H9 (cell line): ENCODE measurements around the gene BEGAIN. TPM values are rescaled to one million over a fixed set of nuclear protein-coding genes. Genes with fewer than 3 reads are reported as not detected.

Experiments used
- DNase-seq: peaks from one replicate; pipeline ENCODE4 v3.0.0-alpha.2; 2017
- H2AFZ ChIP-seq: one replicate; pipeline ENCODE4 v1.6.1; 2013; ENCODE audit warnings: mild to moderate bottlenecking, low read length, control low read depth, moderate library complexity
- H2AK5ac ChIP-seq: 2 replicates; pipeline ENCODE4 v1.6.1; 2013; ENCODE audit warnings: low read length, control low read depth, mixed read lengths; ENCODE audit not compliant: insufficient read length
- H2BK120ac ChIP-seq: one replicate; pipeline ENCODE4 v1.6.1; 2013; ENCODE audit warnings: low read depth, mild to moderate bottlenecking, low read length, control low read depth, inconsistent platforms; ENCODE audit not compliant: poor library complexity, severe bottlenecking
- H2BK12ac ChIP-seq: 2 replicates; pipeline ENCODE4 v1.6.1; 2013; ENCODE audit warnings: low read length, control low read depth, mixed read lengths, low read depth; ENCODE audit not compliant: insufficient read length
- H2BK15ac ChIP-seq: 2 replicates; pipeline ENCODE4 v1.6.1; 2013; ENCODE audit warnings: low read depth, low read length, control low read depth
- H2BK20ac ChIP-seq: one replicate; pipeline ENCODE4 v1.6.1; 2013; ENCODE audit warnings: low read depth, mild to moderate bottlenecking, low read length, control low read depth, inconsistent platforms; ENCODE audit not compliant: poor library complexity, severe bottlenecking
- H2BK5ac ChIP-seq: 2 replicates; pipeline ENCODE4 v1.6.1; 2013; ENCODE audit warnings: low read length, control low read depth, mixed read lengths; ENCODE audit not compliant: insufficient read length
- H3K14ac ChIP-seq: 2 replicates; pipeline ENCODE4 v1.6.1; 2013; ENCODE audit warnings: low read length, control low read depth; ENCODE audit not compliant: insufficient read depth
- H3K18ac ChIP-seq: 2 replicates; pipeline ENCODE4 v1.6.1; 2013; ENCODE audit warnings: low read depth, mild to moderate bottlenecking, mixed read lengths, low read length, control low read depth; ENCODE audit not compliant: insufficient read length
- H3K23ac ChIP-seq: 2 replicates; pipeline ENCODE4 v1.6.1; 2013; ENCODE audit warnings: low read length, control low read depth, mixed read lengths, low read depth; ENCODE audit not compliant: insufficient read length
- H3K23me2 ChIP-seq: 2 replicates; pipeline ENCODE4 v1.6.1; 2013; ENCODE audit warnings: low read depth, mild to moderate bottlenecking, mixed read lengths, low read length, control low read depth; ENCODE audit not compliant: insufficient read length, poor library complexity, severe bottlenecking
- H3K27ac ChIP-seq: 2 replicates; pipeline ENCODE4 v1.5.1; 2013; ENCODE audit warnings: low read length, control low read depth, mixed read lengths, low read depth; ENCODE audit not compliant: insufficient read length
- H3K27me3 ChIP-seq: 2 replicates; pipeline ENCODE4 v1.6.1; 2013; ENCODE audit warnings: low read length, control low read depth, inconsistent platforms; ENCODE audit not compliant: insufficient read depth
- H3K4ac ChIP-seq: 2 replicates; pipeline ENCODE4 v1.6.1; 2013; ENCODE audit warnings: low read depth, mild to moderate bottlenecking, control low read depth, inconsistent platforms, low read length, moderate library complexity
- H3K4me1 ChIP-seq: 2 replicates; pipeline ENCODE4 v1.6.1; 2013; ENCODE audit warnings: low read length, control low read depth, inconsistent platforms; ENCODE audit not compliant: insufficient read depth
- H3K4me2 ChIP-seq: 2 replicates; pipeline ENCODE4 v1.6.1; 2013; ENCODE audit warnings: low read length, control low read depth, mixed read lengths; ENCODE audit not compliant: insufficient read length, insufficient read depth
- H3K56ac ChIP-seq: 2 replicates; pipeline ENCODE4 v1.6.1; 2013; ENCODE audit warnings: low read depth, mild to moderate bottlenecking, mixed read lengths, low read length, control low read depth; ENCODE audit not compliant: insufficient read length
- H3K79me1 ChIP-seq: 2 replicates; pipeline ENCODE4 v1.6.1; 2013; ENCODE audit warnings: low read depth, mild to moderate bottlenecking, moderate library complexity, low read length, control low read depth, inconsistent platforms; ENCODE audit not compliant: insufficient read depth, poor library complexity, severe bottlenecking
- H3K79me2 ChIP-seq: 2 replicates; pipeline ENCODE4 v1.6.1; 2013; ENCODE audit warnings: low read length, control low read depth, inconsistent platforms; ENCODE audit not compliant: insufficient read depth
- H3K9ac ChIP-seq: 2 replicates; pipeline ENCODE4 v1.6.1; 2013; ENCODE audit warnings: low read length, control low read depth, mixed read lengths; ENCODE audit not compliant: insufficient read length; ENCODE audit errors: extremely low read depth
- H3K9me3 ChIP-seq: one replicate; pipeline ENCODE4 v1.6.1; 2013; ENCODE audit warnings: low read depth, low read length, inconsistent platforms; ENCODE audit not compliant: control insufficient read depth
- H3T11ph ChIP-seq: one replicate; pipeline ENCODE4 v1.6.1; 2013; ENCODE audit warnings: mild to moderate bottlenecking, low read length, control low read depth, inconsistent platforms
- H4K20me1 ChIP-seq: one replicate; pipeline ENCODE4 v1.6.1; 2013; ENCODE audit not compliant: control insufficient read depth, insufficient read length, insufficient read depth
- H4K5ac ChIP-seq: 2 replicates; pipeline ENCODE4 v1.6.1; 2013; ENCODE audit warnings: low read depth, mild to moderate bottlenecking, mixed read lengths, low read length, control low read depth; ENCODE audit not compliant: insufficient read length
- H4K8ac ChIP-seq: replicated peaks from 2 replicates; pipeline ENCODE4 v1.6.1; 2013; ENCODE audit warnings: low read length, control low read depth, mixed read lengths, low read depth; ENCODE audit not compliant: insufficient read length
- H4K91ac ChIP-seq: 2 replicates; pipeline ENCODE4 v1.6.1; 2013; ENCODE audit warnings: low read depth, mild to moderate bottlenecking, moderate library complexity, mixed read lengths, low read length, control low read depth; ENCODE audit not compliant: insufficient read length
- H3K27ac Mint-ChIP-seq, 3 experiments: 2 replicates in 2 of 3; 3 replicates in 1 of 3; pipeline ENCODE4 v1.8.0; 2020 to 2021; ENCODE audit warnings: mixed read lengths in 3 of 3, mild to moderate bottlenecking in 1 of 3, moderate library complexity in 1 of 3
- H3K27me3 Mint-ChIP-seq: 2 replicates; pipeline ENCODE4 v1.8.0; 2021; ENCODE audit warnings: low read depth, mild to moderate bottlenecking, moderate library complexity, mixed read lengths
- H3K36me3 Mint-ChIP-seq, 3 experiments: 2 replicates in 2 of 3; 3 replicates in 1 of 3; pipeline ENCODE4 v1.8.0; 2020 to 2021; ENCODE audit warnings: low read depth in 3 of 3, mixed read lengths in 3 of 3; ENCODE audit not compliant: insufficient read depth in 1 of 3
- H3K4me1 Mint-ChIP-seq, 2 experiments: 2 replicates each; pipeline ENCODE4 v1.8.0; 2020; ENCODE audit warnings: mixed read lengths in 2 of 2
- H3K4me3 Mint-ChIP-seq, 2 experiments: 2 replicates in 1 of 2; 3 replicates in 1 of 2; pipeline ENCODE4 v1.8.0; 2020 to 2021; ENCODE audit warnings: mild to moderate bottlenecking in 2 of 2, mixed read lengths in 2 of 2, moderate library complexity in 1 of 2
- H3K9me3 Mint-ChIP-seq, 2 experiments: 2 replicates in 1 of 2; 3 replicates in 1 of 2; pipeline ENCODE4 v1.8.0; 2020; ENCODE audit warnings: mild to moderate bottlenecking in 2 of 2, mixed read lengths in 2 of 2, moderate library complexity in 1 of 2
- WGBS: extraction: QIAGEN DNeasy Blood & Tissue Kit; methylation state at CpG from one replicate; pipeline ENCODE4 v1.1.7; 2013; ENCODE audit warnings: missing lambda C conversion rate, low lambda C conversion rate, mixed read lengths; ENCODE audit not compliant: insufficient read length; ENCODE audit errors: extremely low coverage; 5-methylcytosine and 5-hydroxymethylcytosine counted together
- total RNA-seq: library from RNA; stranded (reverse); gene quantifications from 2 replicates; pipeline ENCODE4 v1.2.1, GENCODE V29; 2021
- TF ChIP-seq, protein P1 (sequence below): fragments of 200-600 bp; sonication (generic); conservative IDR thresholded peaks from 3 replicates; pipeline ENCODE4 v1.8.0; 2021; ENCODE audit warnings: antibody characterized with exemption, mild to moderate bottlenecking

BEGAIN gene
- total RNA-seq, 1 experiment from 2014 or later, result 2.6 TPM

- Histone ChIP-seq H3K27me3 (peaks cover 15% of the 10 kb centered on the region), H3K18ac (no peak overlapping the region), H3K27ac (no peak overlapping the region), H3K4me1 (peaks cover 2% of the 10 kb centered on the region; the same call in 1 of the 2 replicates), H2BK5ac (no peak overlapping the region), H4K5ac (no peak overlapping the region), H4K8ac (no peak overlapping the region), H3K9ac (no peak overlapping the region), H3T11ph (no peak overlapping the region), H2AFZ (no peak overlapping the region), H4K20me1 (no peaks in the 10 kb centered on the region), H3K14ac (no peak overlapping the region), H3K79me1 (no peaks in the 10 kb centered on the region), H2BK20ac (no peak overlapping the region), H3K79me2 (no peaks in the 10 kb centered on the region), H3K9me3 (no peaks in the 10 kb centered on the region), H3K4me2 (peak overlapping the region; percentile 71), H3K23me2 (peaks cover 8% of the 10 kb centered on the region), H3K4ac (no peak overlapping the region), H3K56ac (no peak overlapping the region), H2BK15ac (no peak overlapping the region), H2AK5ac (no peak overlapping the region), H2BK12ac (no peak overlapping the region), H2BK120ac (no peak overlapping the region), H3K23ac (no peak overlapping the region), H4K91ac (no peak overlapping the region)
- DNase-seq, result no peak
- H3K4me3 Mint-ChIP-seq, result peak overlapping the region; percentile 57 to 77
- no peaks in the 10 kb centered on the region for H3K9me3 Mint-ChIP-seq
- peaks cover 84% of the 10 kb centered on the region for H3K27me3 Mint-ChIP-seq
- H3K27ac Mint-ChIP-seq, result no peak overlapping the region
- TF ChIP-seq, protein P1, sequence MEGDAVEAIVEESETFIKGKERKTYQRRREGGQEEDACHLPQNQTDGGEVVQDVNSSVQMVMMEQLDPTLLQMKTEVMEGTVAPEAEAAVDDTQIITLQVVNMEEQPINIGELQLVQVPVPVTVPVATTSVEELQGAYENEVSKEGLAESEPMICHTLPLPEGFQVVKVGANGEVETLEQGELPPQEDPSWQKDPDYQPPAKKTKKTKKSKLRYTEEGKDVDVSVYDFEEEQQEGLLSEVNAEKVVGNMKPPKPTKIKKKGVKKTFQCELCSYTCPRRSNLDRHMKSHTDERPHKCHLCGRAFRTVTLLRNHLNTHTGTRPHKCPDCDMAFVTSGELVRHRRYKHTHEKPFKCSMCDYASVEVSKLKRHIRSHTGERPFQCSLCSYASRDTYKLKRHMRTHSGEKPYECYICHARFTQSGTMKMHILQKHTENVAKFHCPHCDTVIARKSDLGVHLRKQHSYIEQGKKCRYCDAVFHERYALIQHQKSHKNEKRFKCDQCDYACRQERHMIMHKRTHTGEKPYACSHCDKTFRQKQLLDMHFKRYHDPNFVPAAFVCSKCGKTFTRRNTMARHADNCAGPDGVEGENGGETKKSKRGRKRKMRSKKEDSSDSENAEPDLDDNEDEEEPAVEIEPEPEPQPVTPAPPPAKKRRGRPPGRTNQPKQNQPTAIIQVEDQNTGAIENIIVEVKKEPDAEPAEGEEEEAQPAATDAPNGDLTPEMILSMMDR, result no peak
- peaks cover 6 to 21% of the 10 kb centered on the region in 2 experiments; a peak in 3 of 4 replicates for H3K4me1 Mint-ChIP-seq
- no peaks in the 10 kb centered on the region; a peak in 1 of 7 replicates for H3K36me3 Mint-ChIP-seq
- no CpG with 5 or more reads among the region's 70 CpGs for WGBS
These were observed 20.0 kb downstream of the BEGAIN start for GRCh38 chr14:100567009-100567876.
